ENCODE results near the gene GALNT10.

The GALNT10 gene

DNA sequence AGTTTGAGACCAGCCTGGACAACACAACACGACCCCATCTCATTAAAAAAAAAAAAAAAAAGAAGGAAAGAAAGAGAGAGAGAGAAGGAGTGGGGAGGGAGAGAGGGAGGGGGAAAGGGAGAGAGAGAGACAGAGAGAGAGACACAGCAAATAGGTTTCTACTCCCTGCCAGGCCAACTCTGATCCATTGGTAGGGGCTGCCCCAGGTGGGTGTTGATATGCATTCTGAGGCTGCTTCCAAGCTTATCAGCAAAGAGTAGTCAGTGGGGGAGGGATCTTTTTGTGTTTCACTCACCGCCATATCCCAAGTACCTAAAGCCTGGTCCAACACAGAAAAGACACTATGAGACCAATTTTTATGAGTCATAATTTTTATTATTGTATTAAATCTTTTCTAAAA, 198.3 kb downstream of the GALNT10 start:
- no peak for DNase-seq

DNA sequence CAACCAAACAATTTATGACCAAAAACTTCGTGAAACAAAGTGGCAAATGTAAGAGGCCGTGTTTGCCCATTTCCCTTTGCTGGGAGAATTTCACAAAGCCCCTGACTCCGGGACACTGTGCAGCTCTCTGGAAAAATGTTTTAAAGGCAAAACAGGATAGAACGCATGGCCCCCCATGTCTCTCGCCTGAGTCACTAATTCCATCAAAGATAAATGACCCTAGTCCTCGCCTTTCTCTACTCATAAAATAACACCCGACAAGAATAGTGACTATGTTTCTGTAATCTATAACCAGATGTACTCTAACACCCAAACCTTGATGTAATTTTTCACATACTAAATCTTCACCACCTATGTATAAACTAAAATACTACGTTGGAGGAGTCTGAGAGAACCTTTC, 199.6 kb downstream of the GALNT10 start:
- no peak for DNase-seq

DNA sequence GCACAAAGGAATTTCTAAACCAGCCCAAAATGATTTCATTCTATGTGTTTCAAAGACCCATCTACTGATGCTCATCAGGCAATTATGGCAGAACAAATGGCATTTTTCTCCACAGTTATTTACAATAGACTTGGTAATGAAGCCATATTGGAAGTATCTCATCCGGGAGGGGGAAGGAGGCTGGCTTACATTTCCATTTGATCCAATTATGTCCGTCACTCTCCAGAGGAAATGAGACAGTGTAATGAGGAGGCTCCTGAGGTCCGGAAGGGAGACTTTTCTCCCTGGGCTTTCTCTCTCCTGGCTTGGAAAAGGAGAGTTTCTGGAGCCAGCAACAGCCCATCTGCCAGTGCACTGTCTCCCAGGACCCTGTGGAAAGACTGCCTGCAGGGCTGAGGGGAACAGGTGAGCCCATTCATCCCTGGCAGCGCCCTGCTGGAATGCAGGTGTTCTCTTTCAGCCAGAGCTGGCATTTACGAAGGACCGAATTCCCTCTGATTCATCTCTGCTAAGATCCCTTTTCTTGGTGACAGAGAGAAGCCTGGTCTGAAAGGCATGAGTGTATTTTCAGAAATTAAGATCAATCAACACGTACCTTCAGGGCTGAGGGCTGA, 200.3 kb downstream of the GALNT10 start:
- DNase-seq: no peak

DNA sequence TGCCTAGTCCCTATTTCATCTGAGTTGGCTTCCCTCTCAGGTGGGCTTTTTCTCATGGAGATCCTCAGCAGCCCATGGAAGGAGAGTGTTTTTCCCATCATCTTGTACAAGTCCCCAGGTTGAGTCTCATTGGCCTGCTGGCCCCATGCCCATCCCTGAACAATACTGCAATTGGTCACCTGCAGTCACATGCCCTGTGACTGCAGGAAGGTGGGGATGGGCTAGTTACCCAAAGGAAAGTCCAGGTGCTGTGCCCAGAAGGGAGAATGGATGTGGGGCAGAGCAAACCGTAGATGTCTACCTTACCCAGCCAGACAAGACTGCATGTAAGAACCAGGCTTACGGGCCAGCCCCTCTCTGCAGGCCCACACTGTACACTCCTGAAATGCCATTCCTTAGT, 201.3 kb downstream of the GALNT10 start:
- DNase-seq: no peak

DNA sequence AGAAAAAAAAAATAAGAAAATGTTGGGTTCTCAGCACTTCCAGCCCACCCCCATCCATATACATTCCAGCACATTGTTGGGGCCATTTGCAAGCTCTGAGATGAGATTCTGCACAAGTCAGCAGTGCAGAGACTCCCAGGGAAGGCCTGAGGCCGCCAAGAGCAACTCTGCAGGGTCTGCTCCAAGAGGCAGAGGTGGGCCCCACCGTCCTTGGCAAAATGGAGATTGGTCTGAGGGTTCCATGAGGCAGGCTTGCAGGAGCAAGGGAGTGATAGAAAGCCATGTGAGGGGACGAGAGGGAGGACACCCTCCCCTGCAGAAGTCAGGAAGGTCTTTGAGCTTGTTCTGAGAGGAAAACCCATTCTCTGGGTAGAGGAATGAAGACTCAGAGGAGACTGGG, 203.3 kb downstream of the GALNT10 start:
- DNase-seq: no peak

DNA sequence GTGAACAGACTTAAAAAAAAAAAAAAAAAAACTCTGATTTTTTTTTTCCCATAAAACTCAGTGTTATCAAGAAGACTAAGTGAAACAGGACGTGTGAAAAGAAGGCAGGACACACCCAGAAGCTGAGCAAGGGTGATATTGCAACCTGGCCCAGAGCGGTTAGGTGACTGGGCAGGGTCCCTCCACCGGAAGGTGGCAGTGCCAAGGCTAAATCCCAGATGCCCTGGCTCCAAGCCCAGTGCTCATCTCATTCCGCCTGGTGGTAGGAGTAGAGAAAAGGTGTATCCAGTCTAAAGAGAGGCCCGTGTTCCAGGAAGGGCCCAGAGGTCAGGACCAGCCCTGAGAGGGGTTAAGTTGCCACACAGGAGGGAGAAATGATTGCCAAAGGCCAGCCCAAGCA, 203.8 kb downstream of the GALNT10 start:
- no peak for DNase-seq

DNA sequence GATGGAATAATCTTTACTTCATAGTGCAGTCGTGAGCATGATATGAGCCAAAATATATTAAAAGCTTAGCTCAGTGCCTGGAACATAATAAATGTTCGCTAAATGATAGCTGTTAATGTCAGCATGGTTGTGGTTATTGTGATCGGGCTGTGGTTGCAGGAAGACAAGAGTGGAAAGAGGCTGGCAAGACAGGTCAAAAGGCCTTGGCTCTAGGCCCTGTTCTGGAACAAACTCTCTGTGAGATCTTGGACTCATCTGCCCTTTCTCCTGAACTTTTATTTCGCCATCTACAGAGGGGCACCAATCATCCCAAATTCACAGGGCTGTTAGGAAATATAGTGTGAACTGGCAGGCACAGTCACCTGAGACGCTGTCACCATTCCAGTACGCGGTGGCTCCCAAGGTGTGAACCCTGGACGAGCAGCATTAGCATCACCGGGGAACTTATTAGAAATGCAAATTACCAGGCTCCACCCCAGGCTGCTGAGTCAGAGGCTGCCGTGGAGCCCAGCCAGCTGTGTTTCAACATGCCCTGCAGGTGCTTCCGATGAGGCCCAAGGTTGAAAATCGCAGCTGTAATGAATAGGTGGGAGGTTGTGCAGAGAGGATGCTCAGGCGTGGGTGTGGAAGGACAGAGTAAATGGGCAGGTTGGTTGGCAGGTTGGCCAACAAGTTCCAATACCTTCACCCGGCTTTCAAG, 205.0 kb downstream of the GALNT10 start:
- DNase-seq: no peak

DNA sequence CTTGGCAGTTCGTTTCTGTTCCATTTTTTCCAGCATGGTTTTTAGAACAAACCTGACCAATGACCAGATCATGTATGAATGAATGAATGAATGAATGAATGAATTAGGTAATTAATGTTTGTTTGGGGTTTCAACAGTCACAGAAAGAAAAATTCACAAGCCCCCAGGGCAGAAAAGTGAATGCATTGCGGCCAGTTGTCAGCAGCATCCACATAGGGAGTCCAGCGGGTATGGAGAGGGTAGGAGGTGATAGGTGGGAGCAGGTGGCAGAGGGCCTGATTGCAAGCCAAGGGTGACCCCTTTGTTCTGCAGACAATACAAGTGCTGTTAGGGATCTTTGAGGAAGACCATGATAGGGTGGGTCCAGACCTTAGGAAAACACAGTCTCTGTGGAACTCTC, 205.6 kb downstream of the GALNT10 start:
- DNase-seq: no peak

DNA sequence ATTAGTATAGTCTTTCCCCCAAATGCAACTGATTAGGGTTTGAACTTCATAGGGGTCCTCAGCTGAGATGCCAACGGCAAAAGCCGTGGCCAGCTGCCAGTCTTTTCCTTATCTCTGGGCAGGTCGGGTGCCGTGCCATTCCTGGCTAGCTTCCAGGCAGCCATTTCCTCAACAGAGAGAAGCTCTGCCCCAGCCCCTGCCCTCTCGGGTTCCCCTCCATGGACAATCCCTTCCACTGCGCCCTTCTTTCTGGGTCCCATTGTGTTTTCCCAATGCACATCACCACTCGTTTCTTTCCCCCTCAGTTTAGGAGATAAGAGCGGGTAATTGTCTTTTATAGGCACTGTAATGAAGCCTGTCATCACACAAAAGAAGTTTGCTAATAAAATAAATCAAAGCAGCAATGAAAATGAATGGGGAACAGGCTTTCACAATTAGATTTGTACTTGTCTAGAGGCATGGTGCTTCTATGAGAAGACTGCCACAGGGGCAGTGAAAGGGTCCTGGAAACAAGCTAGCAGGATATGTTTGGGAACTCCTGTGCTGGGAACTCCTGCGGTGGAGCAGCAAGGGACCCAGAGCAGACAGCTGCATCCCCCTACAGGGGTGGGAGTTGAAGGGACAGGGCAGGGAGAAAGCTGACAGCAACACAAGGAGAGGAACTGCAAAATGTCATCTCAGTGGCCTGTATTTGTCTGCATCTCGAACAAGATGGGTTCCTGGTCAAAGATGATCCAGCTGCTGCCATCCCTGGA, 207.3 kb downstream of the GALNT10 start:
- DNase-seq: no peak

DNA sequence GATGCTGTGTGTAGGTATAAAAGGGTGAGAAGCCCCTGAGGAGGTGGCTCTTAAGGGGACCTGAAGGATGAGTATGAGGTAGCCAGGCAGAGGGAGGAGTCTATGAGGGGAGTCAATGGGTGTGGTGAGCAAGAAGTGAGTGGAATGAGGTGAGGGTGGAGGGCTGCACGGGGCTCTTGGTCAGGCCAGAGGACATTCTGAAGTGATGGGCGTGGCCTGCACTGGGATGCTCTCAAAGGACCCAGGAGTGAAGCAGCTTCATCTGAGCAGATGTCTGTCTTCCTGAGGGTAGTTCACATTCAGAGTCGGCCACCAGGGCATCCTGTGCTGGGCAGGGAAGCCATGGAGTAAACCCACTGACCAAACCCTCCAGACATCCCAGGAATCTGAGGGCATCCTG, 210.1 kb downstream of the GALNT10 start:
- no peak for DNase-seq

DNA sequence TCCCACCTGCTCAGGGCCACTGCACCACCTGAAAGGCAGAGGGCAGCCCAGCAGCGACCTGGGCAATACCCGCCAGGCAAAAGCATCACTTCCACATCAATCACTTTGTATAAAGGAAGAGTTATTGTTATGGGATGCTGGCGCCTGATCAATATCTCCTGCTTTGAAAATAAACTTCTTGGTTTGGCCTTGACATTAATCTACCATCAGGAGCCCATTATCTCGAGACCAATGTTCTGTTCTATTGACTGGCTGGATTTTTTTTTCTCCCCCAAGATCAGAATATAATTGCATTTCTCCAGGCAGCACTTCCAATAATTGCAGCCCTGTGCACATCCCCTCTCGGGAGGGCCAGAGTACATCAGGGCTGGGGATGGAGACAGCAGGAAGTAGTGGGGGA, 210.8 kb downstream of the GALNT10 start:
- no peak for DNase-seq

DNA sequence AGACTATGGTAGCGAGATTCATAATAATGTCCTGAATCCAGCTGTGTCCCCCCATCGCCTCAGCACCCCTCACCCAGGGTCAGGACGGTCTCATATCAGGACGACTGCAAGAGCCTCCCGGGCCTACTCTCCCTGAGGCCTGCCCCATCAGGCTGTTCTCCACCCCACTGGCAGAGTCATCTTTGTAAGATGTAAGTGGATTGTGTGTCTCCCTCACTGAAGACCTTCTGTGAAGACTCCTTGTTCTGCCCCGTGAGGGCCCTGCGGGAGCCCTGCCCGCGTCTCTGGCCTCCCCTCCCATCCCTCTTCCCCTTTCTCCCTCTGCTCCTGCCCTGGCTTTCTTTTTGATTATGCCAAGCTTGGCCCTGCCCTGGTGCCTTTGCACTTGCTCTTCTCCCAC, 211.4 kb downstream of the GALNT10 start:
- DNase-seq: no peak

DNA sequence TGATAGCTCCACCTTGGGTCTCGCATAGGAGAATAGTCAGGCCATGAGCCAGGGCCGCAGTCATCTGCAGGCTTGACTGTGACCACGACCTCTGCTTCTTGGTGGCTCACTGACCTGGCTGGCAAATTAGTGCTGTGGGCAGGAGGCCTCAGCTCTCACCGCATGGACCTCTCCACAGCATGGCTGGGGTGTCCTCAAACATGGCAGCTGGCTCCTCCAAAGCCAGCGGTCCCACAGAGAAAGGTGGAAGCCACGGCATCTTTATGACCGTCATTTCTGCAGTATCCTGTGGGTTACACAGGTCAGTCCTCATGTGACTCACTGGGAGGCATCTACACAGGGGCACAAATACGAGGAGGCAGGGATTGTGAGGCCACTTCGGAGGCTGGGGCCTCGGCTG, 212.1 kb downstream of the GALNT10 start:
- DNase-seq: no peak

DNA sequence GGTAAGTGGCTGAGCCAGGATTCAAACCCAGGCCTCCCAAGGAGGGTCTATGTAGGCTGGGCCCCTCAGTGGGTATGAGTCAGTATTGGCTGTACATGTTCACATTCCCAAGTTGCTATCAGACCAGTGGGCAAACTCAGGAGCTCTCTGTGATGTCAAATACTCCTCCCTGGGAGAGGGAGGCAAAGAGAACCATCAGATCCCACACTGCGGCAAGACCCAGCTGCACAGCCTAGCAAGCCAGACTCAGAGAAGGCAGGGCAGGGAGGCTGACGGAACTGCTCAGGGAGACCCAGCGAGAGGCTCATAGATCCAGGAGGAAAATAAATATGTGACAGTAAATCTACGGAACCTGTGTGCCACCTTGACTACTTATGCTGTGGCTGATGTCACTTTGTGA, 212.7 kb downstream of the GALNT10 start:
- no peak for DNase-seq

DNA sequence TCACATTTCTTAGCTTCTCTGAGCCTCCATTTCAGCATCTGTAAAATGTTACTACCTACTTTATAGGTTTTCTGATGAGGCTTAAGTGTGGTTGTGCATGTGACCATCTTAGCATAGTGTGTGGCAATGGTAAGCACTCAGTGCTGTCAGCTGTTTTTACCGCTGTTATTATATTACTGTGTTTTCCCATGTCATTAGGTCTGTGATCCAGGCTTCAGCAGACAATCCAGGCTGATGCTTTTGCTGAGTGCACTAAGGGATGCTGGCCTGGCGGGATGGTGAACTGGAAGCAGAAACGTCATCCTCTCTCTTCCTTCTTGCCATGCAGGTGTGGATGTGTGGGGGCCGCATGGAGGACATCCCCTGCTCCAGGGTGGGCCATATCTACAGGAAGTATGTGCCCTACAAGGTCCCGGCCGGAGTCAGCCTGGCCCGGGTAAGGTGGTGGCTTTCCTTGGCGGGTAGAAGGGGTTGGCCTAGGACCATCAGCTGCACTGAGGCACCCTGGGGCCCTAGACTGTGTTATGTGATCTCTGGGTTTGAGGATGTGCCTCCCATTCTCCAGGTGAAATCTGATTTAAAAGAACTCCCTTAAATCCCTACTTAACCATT, 213.3 kb downstream of the GALNT10 start:
- no peak for DNase-seq

DNA sequence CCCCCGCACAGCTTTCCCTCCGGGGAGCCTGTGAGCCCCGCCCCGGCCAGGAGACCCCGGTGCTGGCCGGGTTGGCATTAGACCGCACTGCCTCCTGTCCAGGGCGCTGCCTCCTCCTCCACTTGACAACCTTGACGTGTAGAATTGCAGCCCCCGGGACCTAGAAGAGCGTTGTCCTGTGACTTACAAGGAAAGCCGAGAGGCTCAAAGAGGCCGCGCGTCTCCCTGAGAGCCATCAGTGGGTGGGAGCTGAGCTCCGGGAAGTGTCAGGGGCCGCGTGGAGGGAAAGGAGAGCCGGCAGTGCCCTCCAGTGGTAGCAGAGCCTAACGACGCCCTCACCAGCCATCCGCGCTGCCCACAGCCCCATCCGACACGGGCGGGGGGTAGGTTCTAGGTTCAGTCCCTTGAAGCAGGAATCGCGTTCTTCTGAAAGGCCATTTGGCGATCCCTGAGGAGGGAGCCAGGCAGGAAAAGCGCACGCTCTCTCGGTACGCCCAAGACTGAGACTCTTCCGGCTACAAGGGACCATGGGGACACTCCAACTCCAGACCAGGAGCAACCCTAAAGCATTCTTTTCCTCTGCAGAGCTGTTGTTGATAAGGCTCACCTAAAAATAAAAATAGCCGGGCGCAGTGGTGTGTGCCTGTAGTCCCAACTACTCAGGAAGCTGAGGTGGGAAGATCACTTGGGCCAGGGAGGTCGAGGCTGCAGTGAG, 214.7 kb downstream of the GALNT10 start:
- peak; percentile 67 to 78 for DNase-seq

DNA sequence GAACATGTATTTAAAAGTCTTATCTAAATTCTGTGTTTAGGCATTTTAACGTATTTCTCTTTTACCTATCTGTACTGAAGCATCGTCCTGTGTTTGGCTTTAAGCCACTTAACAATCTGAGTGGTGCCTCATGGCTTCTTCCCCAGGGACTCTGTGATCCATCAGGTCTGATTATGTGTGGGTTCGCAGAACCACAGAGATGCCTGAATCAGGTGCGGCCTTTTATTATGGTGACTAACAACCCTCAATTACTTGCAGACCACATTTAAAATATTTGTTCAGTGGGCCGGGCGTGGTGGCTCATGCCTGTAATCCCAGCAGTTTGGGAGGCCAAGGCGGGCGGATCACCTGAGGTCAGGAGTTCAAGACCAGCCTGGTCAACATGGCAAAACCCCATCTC, 215.7 kb downstream of the GALNT10 start:
- DNase-seq: no peak

DNA sequence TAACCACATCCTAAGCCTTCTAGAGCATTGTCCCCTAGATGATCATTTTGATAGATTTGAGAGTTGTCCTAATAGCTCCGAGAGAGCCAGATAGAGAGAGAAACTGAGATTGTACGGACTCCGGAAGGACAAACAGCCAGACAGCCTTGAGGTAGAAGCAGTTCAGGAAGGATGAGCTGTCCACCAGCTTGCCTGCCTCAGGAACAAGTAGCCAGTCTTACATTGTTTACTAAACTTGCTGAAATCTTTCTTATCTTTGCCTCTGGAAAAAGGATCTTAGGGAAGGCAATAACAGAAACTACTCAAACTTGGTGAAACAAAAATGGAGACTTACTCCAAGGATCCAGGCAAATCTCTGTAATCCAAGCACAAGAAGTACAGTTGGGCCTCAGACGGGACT, 216.3 kb downstream of the GALNT10 start:
- no peak for DNase-seq

DNA sequence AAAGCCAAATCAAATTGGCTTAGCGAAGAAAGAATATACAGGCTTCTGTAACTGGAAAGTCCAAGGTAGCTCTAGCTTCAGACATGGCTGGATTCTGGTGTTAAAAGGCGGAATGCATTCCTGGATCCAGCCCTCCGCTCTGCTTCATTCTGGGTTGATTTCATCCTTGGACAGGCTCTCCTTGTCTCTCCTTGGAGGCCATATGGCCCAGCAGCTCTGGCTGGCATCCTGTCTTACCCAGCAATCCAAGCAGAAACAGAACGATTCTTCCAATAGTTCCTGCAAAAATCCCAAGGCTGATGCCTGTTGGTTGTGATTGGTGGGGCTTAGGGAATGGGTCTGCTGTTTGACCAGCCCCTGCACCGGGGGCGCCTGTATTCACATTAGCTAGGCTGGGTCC, 218.3 kb downstream of the GALNT10 start:
- DNase-seq: no peak

DNA sequence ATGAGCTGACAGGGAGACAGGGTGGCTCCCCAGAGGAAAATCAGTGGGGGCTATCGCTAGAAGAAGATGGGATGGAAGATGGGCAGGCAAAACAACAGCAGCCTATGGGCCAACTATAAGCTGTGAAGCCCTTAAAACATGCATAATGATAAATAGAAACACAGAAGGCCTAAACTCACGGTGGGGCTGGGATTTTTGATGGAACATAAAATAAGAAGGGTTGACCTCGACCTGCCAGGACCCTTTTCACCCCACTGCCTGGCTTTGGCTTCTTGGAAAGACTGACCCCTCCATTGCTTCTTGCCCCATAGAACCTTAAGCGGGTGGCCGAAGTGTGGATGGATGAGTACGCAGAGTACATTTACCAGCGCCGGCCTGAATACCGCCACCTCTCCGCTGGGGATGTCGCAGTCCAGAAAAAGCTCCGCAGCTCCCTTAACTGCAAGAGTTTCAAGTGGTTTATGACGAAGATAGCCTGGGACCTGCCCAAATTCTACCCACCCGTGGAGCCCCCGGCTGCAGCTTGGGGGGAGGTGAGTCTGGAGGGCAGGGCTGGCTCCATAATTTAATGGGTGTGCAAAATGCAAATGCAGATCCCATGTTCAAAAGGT, 218.8 kb downstream of the GALNT10 start:
- DNase-seq: no peak

DNA sequence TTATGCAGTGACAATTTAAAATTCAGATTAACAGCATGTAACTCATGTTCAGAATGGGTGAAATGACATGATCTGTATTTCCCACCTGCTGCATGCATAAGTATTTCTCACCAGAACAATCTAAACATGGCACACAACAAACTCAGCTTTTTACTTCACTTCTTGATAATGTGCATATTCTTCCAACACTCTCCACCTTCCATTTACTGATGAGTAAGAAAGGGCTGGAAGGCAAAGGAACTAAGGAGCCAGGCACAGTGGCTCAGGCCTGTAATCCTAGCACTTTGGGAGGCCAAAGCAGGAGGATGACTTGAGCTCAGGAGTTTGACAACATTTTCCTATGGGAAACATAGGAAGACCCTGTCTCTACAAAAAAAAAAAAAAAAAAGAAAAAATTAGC, 219.5 kb downstream of the GALNT10 start:
- no peak for DNase-seq

DNA sequence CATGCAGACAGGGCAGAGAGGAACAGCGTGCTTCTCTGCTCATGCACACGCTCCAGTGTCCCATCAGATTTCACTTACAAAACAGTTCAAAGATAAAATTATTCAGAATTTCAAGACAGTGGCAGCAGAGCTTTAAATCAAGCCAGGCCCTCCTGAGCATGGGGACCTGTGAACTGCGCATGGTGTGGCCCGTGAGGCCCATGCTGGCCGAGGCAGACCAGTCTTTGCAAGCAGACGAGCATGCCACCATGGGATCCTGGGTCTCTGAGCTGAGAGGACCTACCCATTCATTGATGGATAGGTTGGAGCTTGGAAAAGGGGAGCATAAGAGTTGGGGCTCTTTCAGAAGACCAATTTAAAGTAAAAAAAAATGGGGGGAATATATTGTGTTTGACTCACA, 220.3 kb downstream of the GALNT10 start:
- no peak for DNase-seq

DNA sequence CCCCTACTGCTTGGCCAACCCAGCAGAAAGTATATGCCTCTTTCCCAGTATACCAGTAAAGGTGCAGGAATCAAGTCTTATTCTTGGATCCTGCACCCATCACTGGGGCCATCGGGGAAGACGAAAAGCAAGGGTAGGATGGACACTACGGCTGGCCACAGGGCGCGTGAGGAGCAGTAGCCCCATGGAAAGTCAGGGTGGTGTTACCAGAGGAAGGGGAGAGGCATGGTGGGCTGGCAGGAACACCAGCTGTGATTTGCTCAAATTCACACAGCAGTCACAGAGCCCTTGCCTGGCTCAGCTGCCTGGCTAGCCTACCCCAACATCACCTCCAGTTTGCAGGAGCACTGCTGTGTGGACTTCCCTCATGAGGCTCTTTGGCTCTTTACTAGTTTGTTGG, 220.8 kb downstream of the GALNT10 start:
- DNase-seq: no peak

All from inflammatory macrophage treated with lipopolysaccharide for 1 hour (primary cell).